ENCODE results near the gene CARMIL1.

GRCh38 chr6:25665455-25665854 lies 386.3 kb downstream of the CARMIL1 start:
- TF ChIP-seq CTCF (conservative IDR thresholded peaks at IDR 0.05 in 1 of 2, IDR thresholded peaks at IDR 0.05 in 1 of 2; ENCODE audit: extremely low read depth in 1 of 2, insufficient read depth in 1 of 2, low read depth in 1 of 2, low read length in 2 of 2): no peak
- TF ChIP-seq EZH2 (IDR thresholded peaks at IDR 0.05; ENCODE audit: borderline replicate concordance, low read length): no peak
